DMS79 treated with DMSO at 0.1 percent for 48 hours (cell line): Measurements from ENCODE around the gene CPSF4.
"Not testable (repeated sequence)": the region's sequence is repeated elsewhere in the genome, so short reads cannot be mapped to it uniquely, and the experiment has no call there.

Experiments used
- DNase-seq: peaks from one replicate; lab custom pipeline; 2025; lab: John Stamatoyannopoulos, UW

The CPSF4 gene

DNA sequence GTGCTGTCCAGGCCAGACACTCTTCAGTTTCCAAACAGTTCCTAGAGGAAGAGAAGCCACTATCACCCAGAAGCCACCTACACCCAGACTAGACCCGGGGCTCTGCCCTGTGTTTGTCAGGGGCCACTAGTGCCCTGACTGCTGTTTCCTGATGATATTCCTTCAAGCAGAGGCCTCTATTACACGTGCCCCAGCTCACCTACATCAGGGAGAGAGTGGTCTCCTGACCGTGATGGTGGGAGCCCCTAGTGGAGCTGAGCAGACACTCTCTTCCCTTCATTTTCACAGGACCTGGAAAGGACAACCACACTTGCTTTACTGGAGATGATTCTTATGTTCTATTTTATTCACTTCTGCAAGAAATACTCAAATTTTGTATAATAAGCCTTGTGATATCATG is 52.1 kb downstream of the CPSF4 start:
- no peak for DNase-seq

DNA sequence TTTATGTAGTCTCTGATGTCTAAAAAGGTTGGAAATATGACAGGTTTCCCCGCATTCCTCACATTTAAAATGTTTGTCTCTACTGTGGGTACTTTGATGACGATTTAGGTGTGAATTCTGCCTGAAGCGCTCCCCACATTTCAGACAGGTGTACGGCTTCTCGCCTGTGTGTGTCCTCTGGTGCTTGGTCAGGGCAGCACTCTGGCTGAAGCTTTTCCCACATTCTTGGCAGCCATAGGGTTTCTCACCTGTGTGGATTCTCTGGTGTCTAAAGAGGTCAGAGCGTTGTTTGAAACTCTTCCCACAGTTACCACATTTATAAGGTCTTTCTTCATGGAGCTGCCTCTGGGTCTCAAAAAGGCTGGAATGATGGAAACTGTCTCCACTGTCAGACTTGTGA is 55.1 kb downstream of the CPSF4 start:
- no peak for DNase-seq

DNA sequence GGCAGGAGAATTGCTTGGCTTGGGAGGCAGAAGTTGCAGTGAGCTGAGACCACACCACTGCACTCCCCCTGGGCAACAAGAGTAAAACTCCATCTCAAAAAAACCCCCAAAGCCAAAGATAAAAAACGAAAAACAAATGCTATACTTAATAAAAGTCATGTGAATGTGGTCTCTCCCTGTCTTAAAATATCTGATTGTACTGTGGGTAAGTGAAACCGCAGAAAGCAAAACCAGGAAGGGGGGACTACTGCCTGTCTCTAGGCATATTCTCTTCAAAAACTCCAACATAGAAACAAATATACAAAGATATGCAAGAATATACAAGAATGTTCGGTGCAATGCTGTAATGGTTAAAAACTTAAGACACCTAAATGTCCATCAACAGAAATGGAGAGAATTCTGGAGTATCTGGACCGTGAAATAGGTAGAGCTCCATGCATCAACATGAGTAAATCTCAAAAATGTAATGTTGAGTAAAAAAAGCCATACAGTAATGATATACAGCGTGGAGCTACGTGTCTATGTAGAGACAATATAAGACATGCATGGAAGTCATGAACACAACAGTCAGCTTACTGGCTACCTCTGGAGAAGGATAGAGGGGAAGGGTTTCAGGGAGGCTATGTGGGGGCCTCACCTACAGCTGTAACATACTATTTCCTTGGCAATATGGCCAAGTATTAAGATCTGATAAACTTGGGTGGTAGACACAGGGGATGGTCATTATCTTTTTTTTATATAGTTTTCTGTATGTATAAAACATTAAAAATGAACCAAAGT is 59.2 kb downstream of the CPSF4 start:
- no peak for DNase-seq

DNA sequence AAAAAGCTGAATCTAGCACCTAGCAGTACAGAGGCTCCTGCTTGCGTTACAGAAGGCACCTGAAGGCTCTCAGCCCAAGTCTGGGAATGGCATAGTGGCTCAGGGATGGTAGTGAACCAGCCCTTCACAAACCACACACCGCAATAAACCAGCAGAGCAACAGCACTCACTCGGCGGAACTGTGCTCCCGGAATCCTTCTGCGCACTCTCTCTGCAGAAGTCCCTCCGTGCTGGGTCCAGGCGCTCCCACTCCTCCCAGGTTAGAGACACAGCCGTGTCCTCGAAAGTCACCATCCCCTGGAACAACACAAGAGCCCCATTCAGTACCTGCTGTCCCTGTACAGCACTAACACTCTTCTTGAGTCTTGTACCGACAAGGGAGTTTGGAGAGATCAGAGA is 59.8 kb downstream of the CPSF4 start:
- no peak for DNase-seq

DNA sequence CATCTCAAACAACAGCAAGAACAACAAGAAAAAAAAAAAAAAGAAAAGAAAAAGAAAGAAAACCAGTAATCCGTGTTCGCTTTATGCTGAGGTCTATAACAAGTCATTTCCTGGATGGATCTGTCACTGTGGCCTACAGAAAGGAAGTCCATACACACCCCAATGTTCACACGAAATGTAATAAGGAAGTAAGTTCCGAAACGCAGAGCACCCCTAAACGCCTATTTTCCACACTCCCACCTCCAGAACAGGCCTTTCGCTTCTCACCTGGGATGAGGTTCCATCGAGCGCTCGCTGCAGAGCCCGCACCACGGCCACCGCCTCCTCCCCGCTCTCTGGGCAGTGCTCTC is 60.6 kb downstream of the CPSF4 start:
- DNase-seq, result no peak

DNA sequence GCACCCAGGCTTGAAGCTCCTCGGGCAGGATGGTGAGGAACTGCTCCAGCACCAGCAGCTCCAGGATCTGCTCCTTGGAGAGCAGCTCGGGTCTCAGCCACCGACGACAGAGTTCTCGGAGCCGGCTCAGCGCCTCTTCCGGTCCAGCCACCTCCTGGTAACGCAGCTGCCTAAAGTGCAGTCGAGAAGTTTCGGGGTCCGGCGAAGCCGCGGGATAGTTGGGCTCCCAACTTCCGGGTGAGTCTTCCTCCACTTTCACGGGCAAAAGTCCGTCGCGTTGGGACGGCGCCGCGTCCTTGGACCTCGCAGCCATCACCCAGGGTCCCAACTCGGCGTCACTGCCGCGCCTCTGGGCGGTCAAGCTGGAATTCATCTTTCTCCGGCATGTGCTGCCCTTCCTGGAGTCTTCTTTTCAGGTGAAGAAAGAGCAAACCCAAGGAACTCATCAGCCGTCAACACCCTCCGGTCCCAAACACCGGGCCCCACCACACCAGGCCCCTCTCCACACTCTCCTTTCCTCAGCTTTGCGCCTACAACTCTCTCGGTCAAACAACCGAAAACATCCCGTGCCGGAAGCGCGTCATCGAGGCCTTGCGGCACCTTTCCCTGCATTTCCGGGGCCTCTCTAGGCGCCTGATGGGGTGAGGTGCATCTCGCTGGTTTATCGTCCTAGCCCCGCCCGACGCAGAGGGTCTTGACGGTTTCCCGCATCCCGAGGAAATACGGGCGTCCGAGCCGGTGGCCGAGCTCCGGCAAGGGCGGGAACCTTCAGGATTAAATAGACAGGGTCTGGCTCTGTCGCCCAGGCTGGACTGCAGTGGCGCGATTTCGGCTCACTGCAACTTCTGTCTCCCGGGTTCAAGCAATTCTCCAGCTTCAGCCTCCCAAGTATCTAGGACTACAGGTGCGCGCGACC is 61.2 kb downstream of the CPSF4 start, which contains the start of gene ZNF394:
Gene ZNF394, minus strand, starts transcription at position 561 of the 916 bp plus-strand sequence. Its CDS starts 188 bp downstream, at position 373.
- peak; percentile 85 for DNase-seq

DNA sequence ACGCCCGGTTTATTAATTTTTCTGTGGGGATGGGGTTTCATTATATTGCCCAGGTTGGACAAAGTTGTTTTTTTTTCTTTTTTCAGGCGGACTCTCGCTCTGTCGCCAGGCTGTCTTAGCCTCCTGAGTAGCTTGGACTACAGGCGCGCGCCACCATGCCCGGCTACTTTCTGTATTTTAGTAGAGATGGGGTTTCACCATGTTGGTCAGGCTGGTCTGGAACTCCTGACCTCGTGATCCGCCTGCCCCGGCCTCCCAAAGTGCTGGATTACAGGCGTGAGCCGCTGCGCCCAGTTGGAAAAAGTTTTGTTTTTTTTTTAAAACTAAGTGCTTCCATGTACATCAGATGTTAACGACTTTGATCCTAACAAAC is 61.9 kb downstream of the CPSF4 start:
- DNase-seq, result no peak

DNA sequence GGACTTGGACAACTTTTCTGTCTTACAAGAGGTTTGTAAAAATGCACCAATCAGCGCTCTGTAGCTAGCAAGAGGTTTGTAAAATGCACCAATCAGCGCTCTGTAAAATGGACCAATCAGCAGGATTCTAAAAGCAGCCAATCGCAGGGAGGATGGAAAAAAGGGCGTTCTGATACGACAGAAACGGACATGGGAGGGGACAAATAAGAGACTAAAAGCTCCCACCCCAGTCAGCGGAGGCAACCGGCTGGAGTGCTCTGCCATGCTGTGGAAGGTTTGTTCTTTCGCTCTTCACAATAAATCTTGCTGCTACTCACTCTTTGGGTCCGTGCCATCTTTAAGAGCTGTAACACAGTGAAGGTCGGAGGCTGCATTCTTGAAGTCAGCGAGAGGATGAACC is 62.5 kb downstream of the CPSF4 start:
- not testable (repeated sequence) for DNase-seq

DNA sequence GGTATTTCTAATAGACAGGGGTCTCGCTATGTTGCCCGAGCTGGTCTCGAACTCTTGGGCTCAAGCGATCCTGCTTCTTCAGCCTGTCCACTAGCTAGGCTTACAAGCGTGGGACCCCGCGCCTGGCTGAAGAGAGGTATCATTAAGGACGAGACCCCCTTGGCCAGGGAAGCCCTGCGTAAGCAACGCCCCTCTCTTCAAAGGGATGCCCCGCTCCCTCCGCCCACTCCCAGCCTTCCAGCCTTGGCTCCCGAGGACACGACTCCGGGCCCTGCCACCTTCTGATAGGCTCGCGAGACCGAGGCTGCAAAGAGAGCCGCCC is 65.5 kb downstream of the CPSF4 start:
- no peak for DNase-seq

DNA sequence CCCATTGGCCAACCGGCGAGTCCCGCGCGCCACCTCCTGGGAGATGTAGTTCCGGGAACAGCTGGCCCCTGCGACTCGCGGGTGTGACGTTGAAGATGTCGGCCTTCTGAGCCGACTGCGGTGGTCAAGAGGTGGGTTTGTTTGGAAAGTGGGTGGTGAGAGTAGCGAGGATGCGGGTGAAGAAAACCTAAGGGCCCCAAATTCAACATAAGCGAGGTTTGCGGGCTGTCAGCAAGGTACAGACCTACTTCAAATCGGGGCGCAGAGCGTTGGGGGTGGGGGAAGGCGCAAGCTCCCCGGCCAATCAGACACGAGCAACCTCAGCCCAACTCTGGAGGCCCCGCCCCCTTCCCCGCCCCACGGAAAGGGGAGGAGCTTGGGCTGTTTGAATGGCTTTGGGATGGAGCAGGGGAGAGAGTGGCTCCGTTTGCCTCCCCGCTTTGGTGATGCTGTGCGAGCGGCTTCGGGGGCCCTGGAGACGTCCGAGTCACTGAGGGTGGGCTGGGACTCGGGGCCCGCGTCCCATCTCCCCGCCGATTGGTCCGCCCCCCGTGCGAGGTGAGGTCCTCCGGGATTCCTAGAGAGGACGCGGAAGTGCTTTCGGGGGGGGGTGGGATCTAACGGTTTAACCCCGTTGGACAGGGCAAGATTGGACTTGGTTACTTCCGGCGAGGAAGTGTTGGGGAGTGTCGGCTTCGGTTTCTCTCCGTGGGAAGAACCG is 66.0 kb downstream of the CPSF4 start, which contains the start of gene ZKSCAN5:
Gene ZKSCAN5, plus strand, starts transcription at position 60 of the 721 bp plus-strand sequence. CDS start 1,383 bp downstream, outside the sequence.
- peak; percentile 96 for DNase-seq

DNA sequence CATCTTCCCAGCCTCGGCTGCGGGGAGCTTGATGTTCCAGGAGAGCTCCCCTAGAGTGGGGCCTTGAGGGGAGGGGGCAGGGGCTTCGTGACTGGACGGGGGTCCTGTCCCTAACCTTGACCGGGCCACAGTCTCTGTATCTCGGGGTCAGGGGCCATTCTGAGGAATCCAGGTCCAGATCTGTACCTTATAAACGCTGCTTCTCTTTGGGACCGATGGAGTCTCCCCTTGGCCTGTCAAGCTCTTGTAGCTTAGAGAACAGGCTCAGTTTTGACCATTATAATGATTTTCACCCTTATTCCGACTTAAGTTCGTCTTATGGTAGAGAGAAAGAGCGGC is 66.5 kb downstream of the CPSF4 start:
- DNase-seq, result no peak
